OCI-LY1 (cell line): Measurements from ENCODE around the gene OGFOD3.

Source experiments
- H2AFZ ChIP-seq: fragments of 200-600 bp; sonication (generic), shearing (Covaris generic); 2 replicates; pipeline ENCODE4 v1.6.0; 2014; ENCODE audit warnings: antibody characterized with exemption, mild to moderate bottlenecking, low read length
- H3F3A ChIP-seq: fragments of 200-600 bp; sonication (generic), shearing (Covaris generic); 2 replicates; pipeline ENCODE4 v1.6.0; 2014; ENCODE audit warnings: mild to moderate bottlenecking, antibody characterized with exemption, low read length, moderate library complexity; ENCODE audit not compliant: insufficient read depth
- H3K27ac ChIP-seq: fragments of 200-600 bp; sonication (generic); 2 replicates; pipeline ENCODE4 v1.5.1; 2014; ENCODE audit warnings: low read length, mixed run types, mild to moderate bottlenecking, low read depth; ENCODE audit not compliant: poor library complexity, severe bottlenecking
- H3K27me3 ChIP-seq: fragments of 200-600 bp; sonication (generic); 2 replicates; pipeline ENCODE4 v1.6.0; 2014; ENCODE audit warnings: antibody characterized with exemption, mild to moderate bottlenecking, low read length, moderate library complexity; ENCODE audit not compliant: insufficient read depth
- H3K36me3 ChIP-seq: fragments of 200-600 bp; sonication (generic); 2 replicates; pipeline ENCODE4 v1.6.1; 2014; ENCODE audit warnings: mild to moderate bottlenecking, antibody characterized with exemption, low read length, moderate library complexity, mixed read lengths; ENCODE audit not compliant: insufficient read depth
- H3K4me1 ChIP-seq: fragments of 200-600 bp; sonication (generic); 2 replicates; pipeline ENCODE4 v1.5.1; 2014; ENCODE audit warnings: mild to moderate bottlenecking, low read length, moderate library complexity; ENCODE audit not compliant: insufficient read depth, severe bottlenecking
- H3K4me2 ChIP-seq: fragments of 200-600 bp; sonication (generic), shearing (Covaris generic); 2 replicates; pipeline ENCODE4 v1.6.1; 2014; ENCODE audit warnings: low read length
- H3K4me3 ChIP-seq: fragments of 200-600 bp; sonication (generic); 2 replicates; pipeline ENCODE4 v1.5.1; 2014; ENCODE audit warnings: low read length, low read depth, mild to moderate bottlenecking, mixed read lengths; ENCODE audit not compliant: poor library complexity, severe bottlenecking
- H3K79me2 ChIP-seq: fragments of 200-600 bp; shearing (Covaris generic); 2 replicates; pipeline ENCODE4 v1.6.1; 2016; ENCODE audit warnings: mixed run types, low read length, mixed read lengths; ENCODE audit not compliant: insufficient read depth
- H3K9ac ChIP-seq: fragments of 200-600 bp; sonication (generic), shearing (Covaris generic); 2 replicates; pipeline ENCODE4 v1.6.1; 2014; ENCODE audit warnings: mild to moderate bottlenecking, low read length, mixed read lengths
- H3K9me2 ChIP-seq: fragments of 200-600 bp; sonication (generic), shearing (Covaris generic); 2 replicates; pipeline ENCODE4 v1.6.1; 2014; ENCODE audit warnings: low read depth, mild to moderate bottlenecking, low read length, mixed read lengths
- H3K9me3 ChIP-seq: fragments of 200-600 bp; shearing (Covaris generic); 2 replicates; pipeline ENCODE4 v1.6.1; 2014; ENCODE audit warnings: low read length, mixed read lengths
- H4K20me1 ChIP-seq: fragments of 200-600 bp; sonication (generic), shearing (Covaris generic); 2 replicates; pipeline ENCODE4 v1.6.0; 2016; ENCODE audit warnings: mild to moderate bottlenecking, low read length; ENCODE audit not compliant: insufficient read depth
- CTCF ChIP-seq: fragments of 200-600 bp; sonication (generic), shearing (Covaris generic); IDR thresholded peaks from 2 replicates; pipeline ENCODE4 v1.5.1; 2017; ENCODE audit warnings: mild to moderate bottlenecking, antibody characterized with exemption, low read length, moderate library complexity, mixed read lengths
- EZH2 ChIP-seq: fragments of 200-600 bp; sonication (generic), shearing (Covaris generic); IDR thresholded peaks from 2 replicates; pipeline ENCODE4 v1.8.0; 2017; ENCODE audit warnings: borderline replicate concordance, mixed run types, mild to moderate bottlenecking, antibody characterized with exemption, low read length, moderate library complexity, mixed read lengths

The OGFOD3 gene

GRCh38 chr17:82390860-82391435 is 27.4 kb downstream of the OGFOD3 start:
- H3K79me2 ChIP-seq: no peaks in the 10 kb centered on the region
- peaks cover 6% of the 10 kb centered on the region; the same call in 1 of the 2 replicates for H3K27me3 ChIP-seq
- H3K4me2 ChIP-seq: no peak overlapping the region
- H3K27ac ChIP-seq: no peak overlapping the region
- no peaks in the 10 kb centered on the region for H3F3A ChIP-seq
- H3K4me3 ChIP-seq: no peak overlapping the region
- no peak overlapping the region for H2AFZ ChIP-seq
- no peaks in the 10 kb centered on the region for H3K9me2 ChIP-seq
- TF ChIP-seq CTCF (no peak), EZH2 (no peak)
- no peak overlapping the region for H3K9ac ChIP-seq
- peaks cover 7% of the 10 kb centered on the region; the same call in 1 of the 2 replicates for H3K36me3 ChIP-seq
- H3K4me1 ChIP-seq: no peaks in the 10 kb centered on the region
- H4K20me1 ChIP-seq: no peaks in the 10 kb centered on the region
- no peaks in the 10 kb centered on the region for H3K9me3 ChIP-seq

- Histone ChIP-seq H3K27me3 (peaks cover 6% of the 10 kb centered on the region; the same call in 1 of the 2 replicates), H3K79me2 (no peaks in the 10 kb centered on the region), H3K4me2 (no peak overlapping the region), H3K4me1 (no peaks in the 10 kb centered on the region), H3K9me3 (no peaks in the 10 kb centered on the region), H2AFZ (no peak overlapping the region), H3K9ac (no peak overlapping the region), H3K9me2 (no peaks in the 10 kb centered on the region), H3F3A (no peaks in the 10 kb centered on the region), H4K20me1 (no peaks in the 10 kb centered on the region), H3K27ac (no peak overlapping the region), H3K36me3 (peaks cover 7% of the 10 kb centered on the region; the same call in 1 of the 2 replicates), H3K4me3 (no peak overlapping the region)
- no peak for TF ChIP-seq EZH2
- TF ChIP-seq CTCF: no peak
Observed at GRCh38 chr17:82390015-82390859, 28.1 kb downstream of the OGFOD3 start.

GRCh38 chr17:82389379-82389778 is 29.0 kb downstream of the OGFOD3 start:
- no peaks in the 10 kb centered on the region for H3K9me2 ChIP-seq
- no peak overlapping the region for H3K9ac ChIP-seq
- H2AFZ ChIP-seq: no peak overlapping the region
- H3F3A ChIP-seq: no peaks in the 10 kb centered on the region
- H3K4me2 ChIP-seq: no peak overlapping the region
- no peak overlapping the region for H3K27ac ChIP-seq
- H3K9me3 ChIP-seq: no peaks in the 10 kb centered on the region
- TF ChIP-seq EZH2 (no peak), CTCF (no peak)
- peaks cover 6% of the 10 kb centered on the region; the same call in 1 of the 2 replicates for H3K27me3 ChIP-seq
- no peak overlapping the region for H3K4me3 ChIP-seq
- no peaks in the 10 kb centered on the region for H3K4me1 ChIP-seq
- no peaks in the 10 kb centered on the region for H3K79me2 ChIP-seq
- H3K36me3 ChIP-seq: peaks cover 7% of the 10 kb centered on the region; the same call in 1 of the 2 replicates
- H4K20me1 ChIP-seq: no peaks in the 10 kb centered on the region
